Thyroid gland (tissue), 4 donors: ENCODE measurements around the gene CBFA2T3. TPM values are rescaled to one million over a fixed set of nuclear protein-coding genes. Genes with fewer than 3 reads are reported as not detected.

Source experiments
- DNase-seq, 2 donors: peaks; one replicate each; pipeline ENCODE4 v3.0.0-alpha.2; 2019
- H3K27ac ChIP-seq, 3 donors: fragments of 200-600 bp; sonication (generic); 1 replicate in 2 of 3; 2 replicates in 1 of 3; pipeline ENCODE4 v1.5.1; 2016 to 2019; ENCODE audit warnings: mild to moderate bottlenecking in 1 of 3, moderate library complexity in 1 of 3
- H3K27me3 ChIP-seq: fragments of 200-600 bp; sonication (generic); one replicate; pipeline ENCODE4 v1.5.1; 2019
- H3K36me3 ChIP-seq, 2 donors: fragments of 200-600 bp; sonication (generic); one replicate each; pipeline ENCODE4 v1.5.1; 2016 to 2019
- H3K4me1 ChIP-seq, 2 donors: fragments of 200-600 bp; sonication (generic); one replicate each; pipeline ENCODE4 v1.5.1; 2017 to 2019
- H3K4me3 ChIP-seq, 3 donors: fragments of 200-600 bp; sonication (generic); replicated peaks in 1 of 3; 1 replicate in 2 of 3; 2 replicates in 1 of 3; pipeline ENCODE4 v1.5.1; 2016; ENCODE audit warnings: mild to moderate bottlenecking in 1 of 3
- H3K9me3 ChIP-seq: fragments of 200-600 bp; sonication (generic); one replicate; pipeline ENCODE4 v1.5.1; 2017
- POLR2A ChIP-seq, 2 donors: fragments of 450-650 bp; IDR thresholded peaks; one replicate each; pipeline ENCODE4 v1.6.1; 2017; ENCODE audit warnings: antibody characterized with exemption in 2 of 2, mild to moderate bottlenecking in 2 of 2, moderate library complexity in 1 of 2
- WGBS, 2 donors: methylation state at CpG; one replicate each; pipeline ENCODE4 v1.1.5; 2017; 5-methylcytosine and 5-hydroxymethylcytosine counted together
- intact Hi-C: fragments of 100-400 bp; cut with DNase I; formaldehyde crosslinking; loops from one replicate; pipeline ENCODE4 v1.15.1; 2023
- total RNA-seq, 4 donors: library from RNA; depleted of rRNA; stranded (reverse); fragments of >200 nt; gene quantifications; one replicate each; pipeline ENCODE4 v1.2.3, GENCODE V29; 2016
- TF ChIP-seq, protein P1 (sequence below), 6 experiments: fragments of 200-600 bp in 3 of 6; fragments of 450-650 bp in 3 of 6; sonication (generic) in 3 of 6; IDR thresholded peaks; one replicate each; pipeline ENCODE4 v1.5.1; 2016 to 2019; ENCODE audit warnings: antibody characterized with exemption in 6 of 6, mild to moderate bottlenecking in 2 of 6, inconsistent platforms in 1 of 6, moderate library complexity in 1 of 6

Gene CBFA2T3
- total RNA-seq, 4 donors from 2014 or later, result 1.3 to 3.8 (median 2.6) TPM

DNA sequence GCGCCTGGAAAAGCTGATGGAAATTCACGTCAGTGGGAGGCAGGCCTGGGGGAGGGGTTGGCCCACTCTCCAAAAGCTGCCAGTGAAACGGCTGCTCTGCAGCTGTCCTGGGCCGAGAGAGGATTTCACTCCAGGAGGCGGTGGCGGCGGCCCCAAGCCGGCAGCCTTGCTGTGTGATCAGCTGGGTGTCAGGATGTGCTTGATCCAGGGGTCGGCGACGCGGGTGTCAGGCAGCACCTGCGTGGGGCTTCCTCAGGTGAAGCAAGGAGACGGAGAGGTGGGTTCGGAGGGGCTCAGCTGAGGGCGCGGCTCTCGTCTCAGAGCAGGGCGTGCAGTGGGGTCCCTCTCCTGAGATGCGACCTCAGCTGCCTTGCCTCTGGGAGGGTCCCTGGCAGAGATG, 7.0 kb downstream of the CBFA2T3 start:
- no peaks in the 10 kb centered on the region for H3K9me3 ChIP-seq
- 57 to 89% methylated on average over 5 to 13 of the region's 20 CpGs for WGBS, 2 donors
- H3K27me3 ChIP-seq, result no peaks in the 10 kb centered on the region
- no peak for DNase-seq
- no peaks in the 10 kb centered on the region for H3K36me3 ChIP-seq
- no peak overlapping the region for H3K27ac ChIP-seq
- H3K4me3 ChIP-seq, result no peak overlapping the region
- TF ChIP-seq, protein P1, sequence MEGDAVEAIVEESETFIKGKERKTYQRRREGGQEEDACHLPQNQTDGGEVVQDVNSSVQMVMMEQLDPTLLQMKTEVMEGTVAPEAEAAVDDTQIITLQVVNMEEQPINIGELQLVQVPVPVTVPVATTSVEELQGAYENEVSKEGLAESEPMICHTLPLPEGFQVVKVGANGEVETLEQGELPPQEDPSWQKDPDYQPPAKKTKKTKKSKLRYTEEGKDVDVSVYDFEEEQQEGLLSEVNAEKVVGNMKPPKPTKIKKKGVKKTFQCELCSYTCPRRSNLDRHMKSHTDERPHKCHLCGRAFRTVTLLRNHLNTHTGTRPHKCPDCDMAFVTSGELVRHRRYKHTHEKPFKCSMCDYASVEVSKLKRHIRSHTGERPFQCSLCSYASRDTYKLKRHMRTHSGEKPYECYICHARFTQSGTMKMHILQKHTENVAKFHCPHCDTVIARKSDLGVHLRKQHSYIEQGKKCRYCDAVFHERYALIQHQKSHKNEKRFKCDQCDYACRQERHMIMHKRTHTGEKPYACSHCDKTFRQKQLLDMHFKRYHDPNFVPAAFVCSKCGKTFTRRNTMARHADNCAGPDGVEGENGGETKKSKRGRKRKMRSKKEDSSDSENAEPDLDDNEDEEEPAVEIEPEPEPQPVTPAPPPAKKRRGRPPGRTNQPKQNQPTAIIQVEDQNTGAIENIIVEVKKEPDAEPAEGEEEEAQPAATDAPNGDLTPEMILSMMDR (IDR thresholded peaks at IDR 0.05), result no peak
- TF ChIP-seq POLR2A (IDR thresholded peaks at IDR 0.05), result no peak
- no peaks in the 10 kb centered on the region for H3K4me1 ChIP-seq
- intact Hi-C loops, result no loop called here

DNA sequence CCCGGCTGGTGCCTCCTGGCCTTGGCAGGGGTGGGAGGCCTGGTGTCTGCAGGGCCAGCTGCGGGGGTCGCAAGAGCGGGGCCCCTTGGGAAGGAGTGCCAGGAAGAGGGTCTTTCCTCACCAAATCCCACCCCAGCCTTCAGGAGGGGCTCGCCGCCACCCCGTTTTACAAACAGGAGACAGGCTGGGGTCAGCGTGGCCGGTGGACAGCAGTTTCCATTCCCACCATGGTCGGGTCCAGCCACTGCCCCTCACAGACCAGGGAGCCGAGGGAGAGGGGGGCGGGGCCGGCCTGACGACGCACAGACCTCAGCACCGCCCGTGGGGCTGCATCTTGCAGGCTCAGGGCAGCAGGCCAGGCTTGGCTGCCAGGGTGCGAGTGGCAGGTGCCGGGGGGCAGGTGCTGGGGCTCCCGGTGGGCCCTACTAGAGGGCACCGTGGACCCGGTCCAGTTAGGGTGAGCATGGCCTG, 7.6 kb downstream of the CBFA2T3 start:
- WGBS, 2 donors, result 42 to 50% methylated on average over 10 to 18 of the region's 22 CpGs
- no peaks in the 10 kb centered on the region for H3K27me3 ChIP-seq
- intact Hi-C loops, result no loop called here

DNA sequence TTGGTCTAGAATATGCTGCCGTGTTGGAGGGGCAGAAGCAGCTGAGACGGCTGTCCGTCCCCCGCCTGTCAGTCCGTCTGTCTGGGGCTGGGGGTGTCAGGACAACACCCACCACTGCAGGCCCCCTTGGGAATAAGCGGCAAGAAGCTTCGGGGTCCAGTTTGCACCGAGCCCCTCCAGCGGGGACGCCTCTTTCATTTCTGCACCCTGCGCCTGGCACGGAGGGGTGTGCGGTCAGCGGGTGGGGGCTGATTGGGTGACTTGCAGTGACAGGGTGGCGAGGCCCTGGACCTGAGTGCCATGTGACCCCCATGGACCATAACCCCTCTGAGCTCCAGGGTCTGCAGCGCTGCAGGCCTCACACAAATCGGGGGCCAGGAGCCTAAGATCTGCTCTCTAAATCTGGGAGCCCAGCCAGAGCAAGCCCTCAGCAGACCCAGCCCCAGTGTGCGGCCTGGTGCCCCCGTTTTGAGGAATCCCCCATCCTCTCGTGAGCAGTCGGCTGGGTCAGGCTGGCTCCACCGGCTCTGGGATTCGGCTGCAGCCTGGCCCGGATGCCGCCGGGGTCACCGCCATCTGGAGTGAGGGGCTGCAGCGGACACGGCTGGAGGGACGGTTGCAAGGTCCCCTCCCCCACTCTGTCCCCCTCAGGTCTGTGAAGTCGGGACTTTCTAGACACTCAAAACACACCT, 8.3 kb downstream of the CBFA2T3 start:
- DNase-seq, result no peak
- no peak overlapping the region for H3K27ac ChIP-seq
- no peaks in the 10 kb centered on the region for H3K9me3 ChIP-seq
- 74 to 75% methylated on average over 11 to 12 of the region's 31 CpGs for WGBS, 2 donors
- no peaks in the 10 kb centered on the region for H3K4me1 ChIP-seq
- H3K4me3 ChIP-seq, result no peak overlapping the region
- no peak for TF ChIP-seq POLR2A (IDR thresholded peaks at IDR 0.05)
- TF ChIP-seq, protein P1 (IDR thresholded peaks at IDR 0.05), result no peak
- intact Hi-C loops, result no loop called here
- H3K27me3 ChIP-seq, result no peaks in the 10 kb centered on the region
- H3K36me3 ChIP-seq, result no peaks in the 10 kb centered on the region

More for the DNA sequence above, 7.6 kb downstream of the CBFA2T3 start:
- H3K4me3 ChIP-seq, result no peak overlapping the region
- no peak for DNase-seq
- H3K4me1 ChIP-seq, result no peaks in the 10 kb centered on the region
- TF ChIP-seq POLR2A (IDR thresholded peaks at IDR 0.05), result no peak
- TF ChIP-seq, protein P1 (IDR thresholded peaks at IDR 0.05), result no peak
- no peaks in the 10 kb centered on the region for H3K9me3 ChIP-seq
- H3K36me3 ChIP-seq, result no peaks in the 10 kb centered on the region
- H3K27ac ChIP-seq, result no peak overlapping the region

DNA sequence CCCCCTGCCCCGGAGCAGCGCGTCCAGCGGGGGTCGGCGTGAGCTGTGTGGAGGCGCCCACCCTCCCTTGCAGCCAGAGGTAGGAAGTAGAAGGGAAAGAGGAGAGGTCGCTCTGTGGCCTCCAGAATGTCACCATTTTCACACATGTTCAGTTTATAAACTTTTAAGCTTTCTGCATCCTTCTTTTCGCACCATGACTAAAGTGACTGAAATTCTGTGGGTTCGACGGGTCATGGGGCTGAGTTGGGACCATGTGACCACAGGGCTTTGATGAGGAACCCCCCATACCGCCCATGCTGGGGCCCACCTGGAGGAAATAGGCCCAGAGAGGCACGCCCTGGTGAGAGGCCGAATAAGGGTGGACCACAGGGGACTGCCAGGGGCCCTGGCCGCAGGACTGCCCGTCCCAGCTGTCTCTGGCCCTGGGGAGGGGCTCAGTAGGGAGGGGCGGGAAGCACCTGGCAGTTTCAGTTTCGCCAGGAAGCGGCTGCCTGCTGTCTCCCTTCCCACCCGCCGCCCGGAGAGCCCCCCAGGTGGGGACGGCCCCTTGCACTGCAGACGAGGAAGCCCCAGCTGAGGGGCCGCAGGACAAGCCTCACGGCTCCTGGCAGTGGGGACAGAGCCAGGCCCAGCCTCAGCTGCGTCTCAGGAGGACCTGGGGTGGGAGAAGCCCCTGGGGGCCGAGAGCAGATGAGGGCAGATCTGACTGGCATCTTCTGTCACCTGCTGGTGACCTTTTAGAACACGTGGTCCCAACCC, 9.0 kb downstream of the CBFA2T3 start:
- peak in 1 of 2 donors; percentile 14 for DNase-seq
- Histone ChIP-seq H3K36me3 (no peaks in the 10 kb centered on the region), H3K9me3 (no peaks in the 10 kb centered on the region), H3K4me1 (no peaks in the 10 kb centered on the region), H3K4me3 (no peak overlapping the region), H3K27ac (no peak overlapping the region), H3K27me3 (no peaks in the 10 kb centered on the region)
- WGBS, 2 donors, result 64 to 77% methylated on average over 15 to 16 of the region's 29 CpGs
- intact Hi-C loops, result no loop called here
- TF ChIP-seq POLR2A (IDR thresholded peaks at IDR 0.05), result no peak
- TF ChIP-seq, protein P1 (IDR thresholded peaks at IDR 0.05), result no peak
